SIG-M5 treated with dmso at 0.1 percent for 504 hours (cell line): ENCODE measurements around the gene FRRS1L.

Experiments
- DNase-seq: peaks from one replicate; lab custom pipeline; 2025; ENCODE audit not compliant: unreplicated experiment; lab: John Stamatoyannopoulos, UW

Gene FRRS1L

DNA sequence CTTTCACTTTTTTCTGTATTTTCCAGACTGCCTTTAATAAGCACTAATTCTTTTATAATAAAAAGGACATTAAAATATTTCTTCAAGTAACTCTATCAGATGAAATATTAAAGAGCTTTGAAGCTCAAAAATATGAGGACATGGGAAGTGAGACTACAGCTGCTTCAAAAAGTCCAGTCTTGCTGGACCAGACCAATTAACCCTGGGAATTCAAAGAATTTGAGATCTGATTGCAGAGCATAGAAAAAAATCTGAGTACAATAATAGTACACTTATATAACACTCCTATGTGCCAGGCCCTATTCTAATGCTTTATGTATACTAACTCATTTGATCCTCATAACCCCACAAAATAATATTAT is 57.1 kb downstream of the FRRS1L start:
- DNase-seq, result no peak

DNA sequence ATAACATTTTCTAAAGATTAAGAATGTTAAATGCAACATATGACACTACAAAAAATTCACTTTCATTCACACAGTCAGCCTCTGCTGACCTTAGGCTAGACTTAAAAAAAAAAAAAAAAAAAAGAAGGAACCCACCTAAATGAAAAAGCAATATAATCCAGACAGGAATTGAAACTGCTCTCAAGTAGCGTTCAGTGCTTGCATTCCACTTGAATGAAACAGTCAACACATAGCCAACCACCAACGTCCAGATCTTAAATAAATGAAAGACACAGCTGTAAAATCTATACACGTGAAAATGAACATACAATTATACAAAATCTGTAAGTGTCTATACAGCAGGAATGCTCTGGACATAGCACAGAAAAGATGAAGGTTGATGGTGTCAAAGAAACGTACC is 58.7 kb downstream of the FRRS1L start:
- peak; percentile 40 for DNase-seq

DNA sequence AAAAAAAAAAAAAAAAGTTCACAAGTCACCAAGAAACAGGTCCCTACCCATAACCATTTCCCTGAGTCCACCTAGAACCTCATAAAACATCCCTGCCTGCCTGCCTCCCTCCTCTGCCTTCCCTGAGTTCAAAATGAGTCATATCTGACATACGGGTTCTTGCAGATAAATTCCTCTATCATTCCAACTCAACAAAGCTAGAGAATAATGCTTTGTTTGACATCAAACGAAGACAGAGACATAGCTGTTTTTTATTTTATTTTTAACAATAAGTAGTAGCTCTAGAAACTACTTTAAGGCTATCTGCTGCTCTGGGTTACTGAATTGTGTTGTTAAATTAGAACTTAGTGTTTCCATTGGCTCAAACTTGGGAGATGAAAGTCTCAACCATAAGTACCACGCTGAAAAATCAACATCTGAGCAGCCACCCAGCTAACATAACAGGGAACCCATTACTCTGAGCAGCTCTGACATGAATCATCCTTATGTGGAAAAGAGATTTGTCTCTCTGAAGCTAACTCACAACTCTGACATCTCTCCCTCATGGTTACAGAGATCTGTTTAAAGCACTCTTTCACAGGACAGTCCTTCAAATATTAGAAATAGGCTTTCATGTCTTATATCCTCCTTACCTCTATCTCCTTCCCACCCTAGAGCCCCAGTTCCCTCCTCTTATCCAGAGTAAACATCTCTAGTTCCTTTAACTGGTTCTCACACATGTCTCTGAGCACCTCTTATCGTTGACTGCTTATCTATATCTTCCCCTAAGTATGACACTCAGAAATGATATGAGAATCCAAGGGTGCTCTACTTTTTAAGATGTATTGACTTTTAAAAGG is 59.4 kb downstream of the FRRS1L start:
- no peak for DNase-seq

DNA sequence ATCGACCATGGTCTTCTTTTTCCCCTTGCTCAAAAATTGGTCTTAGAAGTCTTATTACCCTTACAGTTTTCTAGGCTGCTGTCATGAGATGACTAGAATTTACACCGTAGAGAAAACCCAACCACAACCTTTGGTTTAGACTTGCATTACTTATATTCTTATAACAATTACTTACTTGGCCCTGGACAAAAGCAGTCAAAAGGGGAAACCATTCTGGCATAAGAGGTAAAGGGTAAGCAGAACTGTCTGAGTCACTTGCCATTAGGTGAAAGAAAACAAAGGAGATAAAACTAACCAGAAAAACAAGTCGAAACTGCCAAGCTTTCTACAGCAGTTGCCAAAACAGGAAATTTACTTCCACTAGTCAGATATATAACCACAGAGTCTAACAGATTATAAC is 65.2 kb downstream of the FRRS1L start:
- DNase-seq, result peak; percentile 44

DNA sequence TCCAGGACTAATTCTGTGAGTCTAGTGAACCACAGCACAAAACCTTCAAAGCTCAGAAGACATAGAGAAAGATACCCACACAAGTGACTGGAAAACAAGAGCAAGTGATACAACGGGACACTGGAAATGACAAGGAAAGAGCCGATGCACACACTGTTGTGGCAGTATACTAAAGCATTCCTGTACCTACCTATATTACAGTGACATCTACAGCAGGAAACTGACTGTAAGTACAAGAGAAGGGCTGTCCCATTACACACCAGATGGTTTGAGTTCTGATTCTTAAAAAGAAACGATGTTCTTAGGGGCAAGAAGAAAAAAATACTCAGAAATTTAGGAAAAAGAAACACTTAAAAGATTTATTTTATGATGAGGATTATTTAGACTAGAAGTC is 65.8 kb downstream of the FRRS1L start:
- DNase-seq, result no peak

DNA sequence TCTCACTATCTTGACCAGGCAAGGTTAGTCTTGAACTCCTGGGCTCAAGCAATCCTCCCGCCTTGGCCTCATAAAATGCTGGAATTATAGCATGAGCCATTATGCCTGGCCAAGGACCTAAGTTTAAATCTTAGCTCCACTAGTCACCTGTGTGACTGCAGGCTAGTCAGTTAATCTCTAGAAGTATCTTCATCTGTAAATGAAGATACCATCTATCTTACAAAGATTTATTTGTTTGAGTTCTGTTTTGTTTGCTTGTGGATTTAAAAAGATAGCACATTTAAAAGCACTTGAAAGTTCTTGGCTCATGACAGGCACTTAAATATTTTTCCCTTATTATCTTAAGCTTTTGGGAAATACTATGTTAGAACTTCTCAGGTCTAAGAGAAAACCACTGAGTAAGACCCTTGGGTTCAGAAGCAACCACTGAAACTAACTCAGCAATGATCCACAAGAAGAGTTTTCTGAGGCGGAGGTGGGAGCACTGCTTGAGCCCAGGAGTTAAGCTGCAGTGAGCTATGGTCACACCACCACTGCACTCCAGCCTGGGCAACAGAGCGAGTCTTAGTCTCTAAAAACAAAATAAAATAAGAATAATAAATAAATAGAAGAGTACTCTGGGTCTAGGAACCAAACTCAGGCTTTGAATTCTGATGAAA is 66.4 kb downstream of the FRRS1L start:
- no peak for DNase-seq

DNA sequence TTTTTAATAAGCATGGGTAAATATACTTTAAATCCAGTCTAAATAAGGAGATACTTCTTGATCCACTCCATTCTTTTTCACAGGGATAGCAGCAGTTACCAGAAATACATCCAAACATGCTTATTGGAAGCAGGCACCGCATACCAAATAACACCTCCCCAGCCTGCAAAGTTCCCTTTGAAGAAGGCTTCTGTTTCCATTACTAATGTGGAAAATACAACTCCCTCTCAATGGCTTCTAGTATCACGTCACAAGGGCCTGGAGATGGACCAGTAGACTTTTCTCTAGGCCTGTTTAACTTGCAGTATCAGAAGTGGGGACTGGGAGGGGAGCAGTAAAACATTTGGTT is 68.1 kb downstream of the FRRS1L start:
- no peak for DNase-seq

DNA sequence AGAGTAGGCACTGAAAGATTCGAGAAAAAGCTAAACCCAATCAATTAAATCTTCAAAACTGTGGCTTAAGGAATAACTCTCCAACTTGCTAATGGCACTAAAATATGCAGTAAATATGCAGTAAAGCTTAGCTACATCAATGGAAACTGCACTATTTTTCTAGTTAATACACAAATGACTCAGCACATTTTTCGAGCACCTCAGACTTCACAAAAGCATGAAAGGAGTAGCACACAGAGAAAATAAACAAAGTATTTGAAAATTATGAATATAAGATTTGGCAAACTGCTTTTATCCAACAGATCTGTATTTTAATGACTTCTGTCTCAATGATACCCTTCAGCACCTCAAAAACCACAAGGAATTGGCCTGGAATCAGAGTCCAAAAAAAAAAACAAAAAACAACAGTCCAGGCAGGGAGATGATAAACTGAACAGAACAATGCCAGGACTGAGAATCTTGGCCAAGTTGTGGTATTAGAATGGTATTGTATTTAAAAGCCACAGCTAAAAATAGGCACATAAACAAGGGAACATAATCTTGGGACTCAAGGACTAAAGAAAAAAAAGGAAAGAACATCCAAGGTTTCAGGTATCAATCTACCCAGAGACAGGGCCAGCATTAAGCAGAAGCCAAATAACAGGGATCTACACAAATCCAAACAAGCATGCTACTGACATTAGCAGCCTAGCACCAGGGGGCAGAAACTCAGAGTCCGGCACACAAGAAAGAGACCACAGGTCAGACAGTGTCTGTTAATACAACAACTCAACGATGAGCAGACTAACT is 68.7 kb downstream of the FRRS1L start:
- no peak for DNase-seq

DNA sequence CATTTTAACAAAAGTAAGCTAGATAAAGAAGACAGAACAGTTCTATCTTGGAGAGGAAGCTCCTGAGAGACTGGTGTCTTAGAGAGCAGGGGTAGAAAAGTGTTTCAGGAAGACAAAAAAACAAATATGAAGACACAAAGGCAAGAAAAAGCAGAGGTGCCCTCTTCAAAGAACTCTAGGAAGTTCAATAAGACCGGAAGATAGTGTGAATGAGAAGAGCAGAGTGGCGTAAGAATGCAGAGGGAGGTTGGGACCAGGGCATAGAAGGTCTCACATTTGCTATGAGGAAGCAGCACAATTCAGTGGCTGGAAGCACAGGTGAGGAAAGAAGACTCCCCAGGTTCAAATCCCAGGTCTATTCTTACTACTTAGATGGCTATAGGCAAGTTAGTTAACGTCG is 69.9 kb downstream of the FRRS1L start:
- DNase-seq, result no peak

DNA sequence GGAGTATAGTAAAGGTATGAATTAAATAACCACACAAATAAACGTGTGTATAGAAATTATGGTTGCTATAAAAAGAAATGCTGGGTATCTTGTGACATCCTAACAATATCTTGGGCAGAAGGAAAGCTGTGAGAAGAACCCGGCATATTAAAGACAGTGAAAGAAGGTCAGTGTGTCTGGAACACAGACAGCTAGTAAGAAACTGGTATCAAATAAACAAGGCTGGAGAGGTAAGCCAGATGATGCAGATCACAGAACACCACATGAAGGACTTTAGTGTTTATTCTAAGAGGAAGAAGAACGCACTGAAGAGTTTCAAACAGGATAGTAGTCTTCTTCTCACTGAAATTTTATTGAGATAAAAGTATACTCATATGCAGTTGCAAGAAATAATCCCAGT is 71.7 kb downstream of the FRRS1L start:
- no peak for DNase-seq

DNA sequence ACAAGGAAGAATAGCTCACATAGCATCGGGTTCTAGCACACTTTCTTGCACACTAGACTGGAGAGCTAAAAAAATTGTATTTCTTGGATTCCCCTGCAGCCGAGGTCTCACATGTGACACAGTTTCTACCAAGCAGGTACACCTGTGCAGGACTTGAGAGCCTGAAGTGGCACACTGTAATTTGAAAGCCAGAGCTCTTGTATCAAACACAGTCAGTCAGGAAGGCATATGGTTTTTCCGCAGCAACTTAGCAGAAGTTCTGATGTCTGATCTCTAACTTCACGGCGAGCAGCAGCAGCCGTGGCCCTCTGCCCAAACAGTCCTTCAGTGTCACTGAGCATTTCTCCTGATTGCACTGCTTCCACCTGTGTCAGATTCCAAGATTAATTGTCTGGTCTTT is 72.8 kb downstream of the FRRS1L start:
- no peak for DNase-seq

DNA sequence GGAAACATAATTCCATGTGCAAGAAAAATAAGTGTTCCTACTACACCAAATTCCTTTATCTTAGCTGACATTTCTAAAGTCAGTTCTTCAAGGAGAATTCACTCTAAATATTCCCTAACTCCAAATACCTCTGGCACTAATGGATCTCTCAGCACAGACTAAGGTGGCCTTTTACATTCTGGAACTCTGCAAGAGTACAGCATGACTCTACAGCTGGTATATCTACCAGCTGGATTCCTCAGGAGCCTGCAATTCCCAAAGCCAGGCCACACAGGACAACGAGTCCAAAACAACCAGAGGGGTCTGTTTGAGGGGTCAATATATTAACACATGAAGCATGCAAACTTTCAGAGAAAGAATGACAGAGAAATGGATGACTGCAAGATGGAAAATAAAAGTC is 74.5 kb downstream of the FRRS1L start:
- DNase-seq, result no peak

DNA sequence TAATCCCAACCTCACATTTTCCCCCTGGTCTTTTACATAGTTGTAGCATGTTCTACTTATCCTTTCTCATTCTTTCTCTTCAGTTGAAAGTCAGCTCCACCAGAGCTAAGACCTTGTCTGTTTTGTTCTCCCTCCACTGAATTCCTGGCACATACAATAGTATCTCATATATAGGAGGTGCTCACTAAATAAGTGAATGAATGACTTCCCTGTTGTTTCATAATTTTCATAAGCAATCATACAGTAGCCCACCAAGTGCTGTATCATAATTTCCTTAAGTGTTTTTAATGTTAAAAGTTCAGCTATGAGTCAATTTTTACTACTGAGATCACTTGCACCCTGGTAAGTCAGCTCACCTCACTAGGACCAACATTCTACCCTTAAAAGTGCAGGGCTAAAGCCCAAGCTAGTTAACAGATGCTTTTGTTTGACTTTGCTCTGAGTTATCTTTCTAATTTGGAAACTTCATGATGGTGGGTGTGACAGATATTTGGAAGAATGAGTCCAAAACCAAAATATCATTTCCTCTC is 74.9 kb downstream of the FRRS1L start:
- no peak for DNase-seq

DNA sequence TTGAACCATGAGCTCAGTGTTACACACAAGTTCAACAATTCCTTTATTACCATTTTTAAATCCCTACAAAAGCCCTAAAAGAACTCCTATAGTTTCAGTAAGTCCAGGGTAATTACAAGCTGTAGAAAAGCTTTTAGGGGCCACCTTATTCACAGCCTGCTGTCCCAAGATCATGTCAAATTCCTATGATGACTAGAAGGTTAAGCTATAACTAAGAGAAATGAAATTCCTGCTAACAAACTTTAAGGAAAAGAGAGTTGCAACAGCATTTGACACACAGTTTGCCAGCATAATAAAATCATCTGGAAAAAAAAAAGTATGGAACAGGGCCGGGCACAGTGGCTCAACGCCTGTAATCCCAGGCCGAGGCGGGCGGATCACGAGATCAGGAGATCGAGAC is 78.8 kb downstream of the FRRS1L start:
- DNase-seq, result no peak

DNA sequence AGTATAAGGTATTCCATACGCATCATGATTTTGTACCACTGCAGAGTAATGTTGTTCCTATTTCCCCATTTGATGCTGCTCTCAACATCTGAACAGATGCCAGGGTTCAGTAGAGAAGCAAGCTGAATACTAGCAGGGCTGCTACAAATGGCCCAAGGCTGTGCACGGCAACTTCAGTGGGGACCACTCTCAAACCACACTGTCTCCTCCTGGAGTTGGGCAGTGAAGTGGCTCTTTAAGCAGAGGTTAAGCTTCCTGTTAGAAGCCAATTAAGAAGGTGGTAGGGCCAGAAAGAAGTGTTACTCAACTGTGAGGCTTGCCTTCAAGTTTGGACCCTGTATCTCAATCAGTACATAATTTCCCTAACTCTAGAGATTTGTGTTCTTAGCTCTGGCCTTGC is 79.3 kb downstream of the FRRS1L start:
- no peak for DNase-seq

DNA sequence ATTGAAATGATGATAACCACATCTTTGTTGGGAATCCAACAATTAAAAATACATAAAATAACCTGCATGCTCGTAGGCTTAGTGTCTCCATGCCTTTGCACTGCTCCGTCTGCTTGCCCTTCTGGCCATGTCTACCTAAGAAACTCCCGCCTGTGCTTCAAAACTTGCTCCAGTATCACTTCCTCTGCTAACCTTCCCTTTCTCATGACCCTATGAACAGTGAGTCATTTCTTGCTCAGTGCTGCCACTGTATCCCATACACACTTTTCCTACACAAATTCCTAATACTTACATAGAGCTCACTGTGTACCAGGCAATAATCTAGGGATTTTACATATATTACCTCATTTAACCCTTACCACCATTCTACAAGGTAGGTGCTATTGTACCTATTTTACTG is 80.8 kb downstream of the FRRS1L start:
- peak; percentile 36 for DNase-seq

DNA sequence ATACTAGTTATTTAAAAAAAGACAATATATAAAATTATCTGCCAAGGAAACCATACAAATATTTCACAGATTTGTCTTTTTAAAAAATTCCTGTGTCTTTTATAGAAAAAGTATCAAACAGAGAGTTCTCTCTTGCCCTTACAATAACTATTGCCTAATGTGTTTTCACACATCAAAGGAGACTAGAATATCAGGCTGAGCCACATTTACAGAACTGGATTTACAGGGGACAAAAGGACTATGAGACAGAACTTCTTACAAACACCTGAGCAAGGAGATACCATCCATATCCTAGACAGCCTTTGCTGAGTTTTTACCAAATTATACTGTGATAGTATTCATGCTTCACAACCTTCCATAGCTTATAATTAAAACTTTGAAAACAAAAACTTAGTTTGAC is 81.5 kb downstream of the FRRS1L start:
- no peak for DNase-seq

DNA sequence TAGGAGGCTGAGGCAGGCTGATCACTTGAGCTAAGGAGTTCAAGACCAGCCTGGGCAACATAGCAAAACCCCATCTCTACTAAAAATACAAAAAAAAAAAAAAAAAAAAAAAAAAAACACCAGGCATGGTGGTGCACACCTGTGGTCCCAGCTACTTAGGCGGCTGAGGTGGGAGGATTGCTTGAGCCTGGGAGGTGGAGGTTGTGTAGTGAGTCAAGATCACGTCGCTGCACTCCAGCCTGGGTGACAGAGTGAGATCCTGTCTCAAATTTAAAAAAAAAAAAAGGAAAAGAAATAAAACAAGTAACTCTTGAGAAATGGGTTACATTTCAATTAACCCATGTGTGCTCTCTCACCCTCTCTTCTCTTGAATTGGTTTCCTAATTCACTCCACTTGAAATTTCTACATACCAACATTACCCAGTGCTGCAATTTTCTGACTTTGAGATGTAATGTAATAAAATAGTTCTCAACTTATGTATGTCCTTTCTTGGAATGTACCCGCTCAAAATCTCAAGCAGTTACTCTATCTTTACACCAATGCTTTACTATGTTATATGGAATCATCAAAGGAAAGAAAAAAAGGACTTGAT is 83.1 kb downstream of the FRRS1L start:
- no peak for DNase-seq

DNA sequence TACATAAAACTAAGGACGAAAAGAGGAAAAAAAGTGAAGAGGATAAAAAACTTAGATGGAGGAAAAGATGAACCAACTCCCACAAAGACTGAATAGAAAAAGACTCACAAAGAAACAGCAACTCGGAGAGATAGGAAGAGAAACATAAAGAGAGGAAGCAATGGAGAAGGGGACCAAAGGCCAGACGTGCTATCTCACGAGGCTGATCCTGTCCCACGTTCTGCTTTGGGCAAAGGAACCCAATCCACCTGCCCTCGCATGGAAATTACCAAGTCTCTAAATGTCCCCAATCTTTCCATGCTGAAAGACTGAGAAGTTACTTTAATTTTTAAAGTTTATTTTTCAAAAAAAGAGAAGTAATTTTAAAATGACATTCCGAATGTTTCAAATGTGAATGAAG is 83.9 kb downstream of the FRRS1L start:
- DNase-seq, result no peak

DNA sequence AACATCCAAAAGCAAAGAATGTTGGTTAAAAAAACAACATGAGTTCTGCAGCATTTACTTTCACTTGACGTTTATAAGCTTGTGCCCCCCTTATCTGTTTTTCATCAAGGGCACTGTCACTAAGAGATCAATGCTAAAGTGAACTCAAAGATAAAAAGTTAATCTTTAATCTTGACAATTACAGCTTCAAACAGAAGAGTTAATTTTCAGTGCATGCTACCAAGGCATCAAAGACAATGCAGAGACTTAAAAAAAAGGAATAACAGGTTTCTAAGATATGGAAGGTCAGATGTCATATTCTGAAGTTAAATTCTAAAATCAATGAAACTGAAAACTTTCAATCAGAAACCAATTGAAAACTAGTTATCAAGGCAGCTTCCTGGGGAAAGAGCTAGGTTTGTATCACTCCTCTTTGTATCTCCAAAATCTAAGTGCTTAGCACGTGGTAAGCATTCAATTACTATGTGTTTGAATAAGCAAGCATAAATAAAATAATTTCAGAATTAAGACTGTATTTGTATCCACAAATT is 84.9 kb downstream of the FRRS1L start:
- no peak for DNase-seq
